NCI-H1436 treated with DMSO at 0.1 percent for 48 hours (cell line): Measurements from ENCODE around the gene BCAT1.
"Not testable (repeated sequence)": the region's sequence is repeated elsewhere in the genome, so short reads cannot be mapped to it uniquely, and the experiment has no call there.

ENCODE experiments used
- DNase-seq: peaks from one replicate; lab custom pipeline; 2025; lab: John Stamatoyannopoulos, UW

Gene BCAT1

GRCh38 chr12:24853588-24853987 lies 95.3 kb downstream of the BCAT1 start:
- no peak for DNase-seq

- DNase-seq, result no peak
These were observed 95.8 kb downstream of the BCAT1 start for GRCh38 chr12:24853094-24853493.

GRCh38 chr12:24852420-24852819 lies 96.5 kb downstream of the BCAT1 start:
- DNase-seq, result no peak

GRCh38 chr12:24851883-24852282 lies 97.0 kb downstream of the BCAT1 start:
- DNase-seq, result not testable (repeated sequence)

DNA sequence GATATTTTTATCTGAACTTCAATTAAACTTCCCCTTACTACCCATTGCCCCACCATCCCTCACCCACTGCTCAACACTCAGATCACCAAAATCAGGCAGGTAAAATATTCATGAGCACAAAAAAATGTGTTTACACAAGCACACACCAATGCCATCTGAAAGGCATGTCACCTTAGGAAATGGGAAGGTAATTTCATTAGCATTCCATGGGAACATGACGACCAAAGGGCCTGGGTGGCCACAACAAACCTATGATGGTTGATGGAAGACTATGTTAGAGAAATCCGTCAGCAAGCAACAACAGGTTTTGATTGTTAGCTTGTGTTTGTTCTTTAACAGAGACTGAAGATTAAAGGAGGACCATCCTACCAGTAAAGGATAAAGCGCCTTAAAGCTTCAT lies 97.6 kb downstream of the BCAT1 start:
- no peak for DNase-seq

- DNase-seq, result no peak
These were observed 98.4 kb downstream of the BCAT1 start for GRCh38 chr12:24850496-24850895.

GRCh38 chr12:24848941-24849477 lies 99.9 kb downstream of the BCAT1 start:
- DNase-seq, result no peak

GRCh38 chr12:24846689-24847088 lies 102.2 kb downstream of the BCAT1 start:
- no peak for DNase-seq

GRCh38 chr12:24845615-24846014 lies 103.3 kb downstream of the BCAT1 start:
- no peak for DNase-seq

- DNase-seq, result no peak
These were observed 108.7 kb downstream of the BCAT1 start for GRCh38 chr12:24840046-24840800.

GRCh38 chr12:24839268-24839791 lies 109.6 kb downstream of the BCAT1 start:
- DNase-seq, result no peak

DNA sequence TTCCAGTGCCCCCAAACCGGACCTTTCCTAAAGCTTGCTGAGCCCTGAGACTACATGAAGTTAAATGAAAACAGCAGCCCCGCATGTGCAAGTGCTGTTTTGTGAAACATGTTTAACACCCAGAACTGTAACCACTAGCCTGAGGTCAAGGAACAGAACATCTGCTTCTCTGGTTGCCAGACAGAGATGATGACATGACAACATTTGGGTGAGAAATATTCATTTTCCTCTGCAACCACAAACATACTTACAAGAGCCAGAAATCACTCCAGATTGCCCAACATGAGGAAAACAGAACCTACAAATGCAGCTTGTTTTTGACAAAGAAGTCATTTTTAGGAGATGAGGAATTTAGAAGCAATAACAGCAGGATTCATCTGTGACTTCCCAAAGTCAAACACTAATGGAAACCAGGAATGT lies 110.4 kb downstream of the BCAT1 start:
- no peak for DNase-seq

DNA sequence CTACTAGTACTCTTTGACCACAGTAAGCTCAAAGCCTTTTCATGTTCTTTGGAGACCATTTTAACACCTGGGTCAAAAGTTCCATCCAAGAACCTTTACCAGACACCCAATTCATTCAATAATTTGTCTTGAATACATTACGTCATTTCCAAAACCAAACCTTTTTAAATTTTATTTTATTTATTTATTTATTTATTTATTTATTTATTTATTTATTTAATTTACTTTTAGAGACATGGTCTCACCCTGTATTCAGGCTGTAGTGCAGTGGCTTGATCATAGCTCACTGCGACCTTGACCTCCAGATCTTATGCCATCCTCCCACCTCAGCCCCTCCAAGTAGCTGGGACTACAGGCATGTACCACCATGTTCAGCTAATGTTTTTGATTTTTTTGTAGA lies 113.5 kb downstream of the BCAT1 start:
- no peak for DNase-seq

DNA sequence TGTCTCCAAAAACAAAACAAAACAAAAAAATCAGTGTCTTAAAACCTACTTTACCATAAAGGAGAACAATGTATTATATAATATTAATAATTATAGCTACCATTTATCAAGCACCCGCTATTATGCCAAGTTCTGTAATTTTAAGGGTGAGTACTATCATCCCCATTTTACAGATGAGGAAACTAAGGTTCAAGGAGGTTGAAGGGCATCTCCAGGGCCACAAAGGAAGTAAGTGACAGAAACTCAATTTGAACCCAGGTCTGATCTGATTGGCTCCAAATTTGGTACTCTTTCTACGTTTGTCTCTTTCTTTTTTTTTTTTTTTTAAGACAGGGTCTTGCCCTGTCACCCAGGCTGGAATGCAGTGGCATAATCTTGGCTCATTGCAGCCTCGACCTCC lies 115.4 kb downstream of the BCAT1 start:
- DNase-seq, result no peak

- no peak for DNase-seq
These were observed 124.9 kb downstream of the BCAT1 start for GRCh38 chr12:24823808-24824515.

- no peak for DNase-seq
These were observed 126.6 kb downstream of the BCAT1 start for GRCh38 chr12:24822121-24822899.

- no peak for DNase-seq
These were observed 127.2 kb downstream of the BCAT1 start for GRCh38 chr12:24821691-24822090.

- DNase-seq, result no peak
These were observed 128.0 kb downstream of the BCAT1 start for GRCh38 chr12:24820872-24821271.

- no peak for DNase-seq
These were observed 130.6 kb downstream of the BCAT1 start for GRCh38 chr12:24818351-24818750.

DNA sequence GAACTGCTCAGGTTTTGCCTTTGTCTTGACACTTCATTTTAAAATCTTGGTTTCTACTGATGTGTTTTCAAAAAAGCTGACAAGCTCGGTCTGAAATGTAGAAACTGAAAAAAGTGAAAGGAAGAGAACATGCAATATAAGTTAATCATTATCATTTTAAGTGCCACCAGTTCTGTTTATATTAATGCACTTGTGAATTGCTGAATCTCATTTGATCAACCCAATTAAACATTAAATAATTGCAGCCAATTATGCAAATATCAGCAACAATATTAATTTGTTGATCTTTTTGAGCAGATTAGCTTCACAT lies 133.8 kb downstream of the BCAT1 start:
- no peak for DNase-seq

- no peak for DNase-seq
These were observed 134.4 kb downstream of the BCAT1 start for GRCh38 chr12:24814379-24815113.

GRCh38 chr12:24810378-24810777 lies 138.5 kb downstream of the BCAT1 start:
- DNase-seq, result no peak
